Erythroblast (primary cell): Measurements from ENCODE around the gene PRKAR1A.

ENCODE experiments used
- GATA1 ChIP-seq: IDR thresholded peaks from 2 replicates; pipeline ENCODE4 v1.6.1; 2011; ENCODE audit warnings: low read depth, mild to moderate bottlenecking, control low read depth, low read length, moderate library complexity
- POLR2A ChIP-seq: IDR thresholded peaks from 2 replicates; pipeline ENCODE4 v1.6.1; 2011; ENCODE audit warnings: mild to moderate bottlenecking, low read length

GRCh38 chr17:68527314-68527713, 15.1 kb downstream of the PRKAR1A start:
- TF ChIP-seq POLR2A (no peak), GATA1 (no peak)
